GM03348 (cell line): ENCODE data around the gene RGS14.
"Not testable (repeated sequence)": the region's sequence is repeated elsewhere in the genome, so short reads cannot be mapped to it uniquely, and the experiment has no call there.

Source experiments
- DNase-seq: peaks from one replicate; pipeline ENCODE4 v3.0.0; 2012; ENCODE audit warnings: low spot score

Gene RGS14

GRCh38 chr5:177328545-177329231, 29.0 kb upstream of the RGS14 start:
- DNase-seq = no peak

GRCh38 chr5:177329883-177330282, 27.8 kb upstream of the RGS14 start:
- DNase-seq = no peak

GRCh38 chr5:177330991-177331842, 26.5 kb upstream of the RGS14 start:
- DNase-seq = no peak

- DNase-seq = no peak
Measured at GRCh38 chr5:177332031-177332895, 25.5 kb upstream of the RGS14 start.

- no peak for DNase-seq
Measured at GRCh38 chr5:177332896-177333260, 24.8 kb upstream of the RGS14 start.

GRCh38 chr5:177333420-177334154, 24.1 kb upstream of the RGS14 start:
- no peak for DNase-seq

GRCh38 chr5:177334155-177334551, 23.6 kb upstream of the RGS14 start:
- no peak for DNase-seq

- no peak for DNase-seq
Measured at GRCh38 chr5:177334781-177335700, 22.7 kb upstream of the RGS14 start.

GRCh38 chr5:177335701-177336065, 22.0 kb upstream of the RGS14 start:
- DNase-seq = no peak

GRCh38 chr5:177336112-177336511, 21.6 kb upstream of the RGS14 start:
- no peak for DNase-seq

- no peak for DNase-seq
Measured at GRCh38 chr5:177336603-177337494, 20.9 kb upstream of the RGS14 start.

- no peak for DNase-seq
Measured at GRCh38 chr5:177338251-177339106, 19.2 kb upstream of the RGS14 start.

- no peak for DNase-seq
Measured at GRCh38 chr5:177339107-177339638, 18.6 kb upstream of the RGS14 start.

- not testable (repeated sequence) for DNase-seq
Measured at GRCh38 chr5:177343000-177343399, 14.7 kb upstream of the RGS14 start.

GRCh38 chr5:177343777-177344176, 13.9 kb upstream of the RGS14 start:
- DNase-seq = no peak

GRCh38 chr5:177344891-177345290, 12.8 kb upstream of the RGS14 start:
- DNase-seq = no peak

GRCh38 chr5:177346820-177347219, 10.9 kb upstream of the RGS14 start:
- DNase-seq = no peak

- DNase-seq = no peak
Measured at GRCh38 chr5:177347699-177348098, 10.0 kb upstream of the RGS14 start.

GRCh38 chr5:177349362-177349647, 8.4 kb upstream of the RGS14 start:
- DNase-seq = no peak
